ENCODE results near the gene HSPA4L. TPM values are rescaled to one million over a fixed set of nuclear protein-coding genes. Genes with fewer than 3 reads are reported as not detected.

Gene HSPA4L
- total RNA-seq, 1 experiment from 2014 or later = 5.3 TPM

DNA sequence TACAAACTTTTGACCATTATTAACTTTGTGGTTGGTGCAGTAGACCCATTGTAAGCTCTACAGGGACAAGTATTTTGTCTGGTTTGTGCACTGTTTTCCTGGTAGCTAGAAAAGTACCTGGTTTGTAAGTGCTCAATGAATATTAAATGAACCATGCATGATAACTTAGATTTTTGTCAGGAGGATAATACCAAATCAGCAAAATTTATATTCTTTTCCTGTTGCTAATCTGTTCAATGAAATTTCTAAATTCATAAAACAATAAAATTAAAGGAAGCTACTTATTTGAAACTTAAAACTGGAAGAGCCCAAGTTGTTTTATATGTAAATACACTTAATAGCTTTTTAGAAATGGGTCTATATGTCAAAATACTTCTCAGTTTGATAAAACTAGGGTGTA is 17.6 kb downstream of the HSPA4L start:
- Histone ChIP-seq H4K91ac (ENCODE audit: insufficient read length, low read depth, low read length) (no peak overlapping the region), H3K9ac (ENCODE audit: extremely low read depth, insufficient read length, low read length) (no peak overlapping the region), H3K4me1 (ENCODE audit: insufficient read depth, low read length) (no peaks in the 10 kb centered on the region), H2BK12ac (ENCODE audit: insufficient read length, low read depth, low read length) (no peak overlapping the region), H2BK5ac (ENCODE audit: insufficient read length, low read length) (no peak overlapping the region), H3K23ac (ENCODE audit: insufficient read length, low read depth, low read length) (no peak overlapping the region), H3K4ac (ENCODE audit: low read depth, low read length) (no peak overlapping the region), H4K8ac (replicated peaks; ENCODE audit: insufficient read length, low read depth, low read length) (no peak overlapping the region), H2AFZ (ENCODE audit: low read length) (no peak overlapping the region), H2BK120ac (ENCODE audit: low read depth, low read length, poor library complexity, severe bottlenecking) (no peak overlapping the region), H3K27ac (ENCODE audit: insufficient read length, low read depth, low read length) (no peak overlapping the region), H3K56ac (ENCODE audit: insufficient read length, low read depth, low read length) (no peak overlapping the region), H3K27me3 (ENCODE audit: insufficient read depth, low read length) (no peaks in the 10 kb centered on the region), H2BK15ac (ENCODE audit: low read depth, low read length) (no peak overlapping the region), H3K79me1 (ENCODE audit: insufficient read depth, low read depth, low read length, poor library complexity, severe bottlenecking) (no peaks in the 10 kb centered on the region), H4K5ac (ENCODE audit: insufficient read length, low read depth, low read length) (no peak overlapping the region), H3K23me2 (ENCODE audit: insufficient read length, low read depth, low read length, poor library complexity, severe bottlenecking) (no peaks in the 10 kb centered on the region), H3K79me2 (ENCODE audit: insufficient read depth, low read length) (no peaks in the 10 kb centered on the region), H3K4me2 (ENCODE audit: insufficient read depth, insufficient read length, low read length) (no peak overlapping the region), H3T11ph (ENCODE audit: low read length) (no peak overlapping the region), H3K9me3 (ENCODE audit: control insufficient read depth, low read depth, low read length) (no peaks in the 10 kb centered on the region), H3K14ac (ENCODE audit: insufficient read depth, low read length) (no peak overlapping the region), H2AK5ac (ENCODE audit: insufficient read length, low read length) (no peak overlapping the region), H3K18ac (ENCODE audit: insufficient read length, low read depth, low read length) (no peak overlapping the region), H4K20me1 (ENCODE audit: control insufficient read depth, insufficient read depth, insufficient read length) (no peaks in the 10 kb centered on the region), H2BK20ac (ENCODE audit: low read depth, low read length, poor library complexity, severe bottlenecking) (no peak overlapping the region)
- TF ChIP-seq, protein P1, sequence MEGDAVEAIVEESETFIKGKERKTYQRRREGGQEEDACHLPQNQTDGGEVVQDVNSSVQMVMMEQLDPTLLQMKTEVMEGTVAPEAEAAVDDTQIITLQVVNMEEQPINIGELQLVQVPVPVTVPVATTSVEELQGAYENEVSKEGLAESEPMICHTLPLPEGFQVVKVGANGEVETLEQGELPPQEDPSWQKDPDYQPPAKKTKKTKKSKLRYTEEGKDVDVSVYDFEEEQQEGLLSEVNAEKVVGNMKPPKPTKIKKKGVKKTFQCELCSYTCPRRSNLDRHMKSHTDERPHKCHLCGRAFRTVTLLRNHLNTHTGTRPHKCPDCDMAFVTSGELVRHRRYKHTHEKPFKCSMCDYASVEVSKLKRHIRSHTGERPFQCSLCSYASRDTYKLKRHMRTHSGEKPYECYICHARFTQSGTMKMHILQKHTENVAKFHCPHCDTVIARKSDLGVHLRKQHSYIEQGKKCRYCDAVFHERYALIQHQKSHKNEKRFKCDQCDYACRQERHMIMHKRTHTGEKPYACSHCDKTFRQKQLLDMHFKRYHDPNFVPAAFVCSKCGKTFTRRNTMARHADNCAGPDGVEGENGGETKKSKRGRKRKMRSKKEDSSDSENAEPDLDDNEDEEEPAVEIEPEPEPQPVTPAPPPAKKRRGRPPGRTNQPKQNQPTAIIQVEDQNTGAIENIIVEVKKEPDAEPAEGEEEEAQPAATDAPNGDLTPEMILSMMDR (conservative IDR thresholded peaks at IDR 0.05) = no peak
- H3K27ac Mint-ChIP-seq = no peak overlapping the region
- 0 out of 7 replicates have a peak, but pooled peaks cover 0 to 5% (median 0%) of the 10 kb centered on the region in 3 experiments for H3K36me3 Mint-ChIP-seq (ENCODE audit: insufficient read depth in 1 of 3, low read depth in 3 of 3)
- no peaks in the 10 kb centered on the region for H3K27me3 Mint-ChIP-seq (ENCODE audit: low read depth)
- no peak for DNase-seq
- no peak overlapping the region for H3K4me3 Mint-ChIP-seq
- no peaks in the 10 kb centered on the region for H3K9me3 Mint-ChIP-seq
- no peaks in the 10 kb centered on the region for H3K4me1 Mint-ChIP-seq
